ENCODE results near the gene KLHL40.
"Not testable (repeated sequence)": the region's sequence is repeated elsewhere in the genome, so short reads cannot be mapped to it uniquely, and the experiment has no call there.

DNA sequence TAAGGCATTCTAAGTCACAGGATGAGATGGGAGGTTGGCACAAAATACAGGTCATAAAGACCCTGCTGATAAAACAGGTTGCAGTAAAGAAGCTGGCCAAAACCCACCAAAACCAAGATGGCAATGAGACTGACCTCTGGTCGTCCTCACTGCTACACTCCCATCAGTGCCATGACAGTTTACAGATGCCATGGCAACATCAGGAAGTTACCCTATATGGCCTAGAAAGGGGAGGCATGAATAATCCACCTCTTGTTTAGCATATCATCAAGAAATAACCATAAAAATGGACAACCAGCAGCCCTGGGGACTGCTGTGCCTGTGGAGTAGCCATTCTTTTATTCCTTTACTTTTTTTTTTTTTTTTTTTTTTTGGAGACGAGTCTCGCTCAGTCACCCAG lies 37.1 kb downstream of the KLHL40 start:
- TF ChIP-seq, protein P1, sequence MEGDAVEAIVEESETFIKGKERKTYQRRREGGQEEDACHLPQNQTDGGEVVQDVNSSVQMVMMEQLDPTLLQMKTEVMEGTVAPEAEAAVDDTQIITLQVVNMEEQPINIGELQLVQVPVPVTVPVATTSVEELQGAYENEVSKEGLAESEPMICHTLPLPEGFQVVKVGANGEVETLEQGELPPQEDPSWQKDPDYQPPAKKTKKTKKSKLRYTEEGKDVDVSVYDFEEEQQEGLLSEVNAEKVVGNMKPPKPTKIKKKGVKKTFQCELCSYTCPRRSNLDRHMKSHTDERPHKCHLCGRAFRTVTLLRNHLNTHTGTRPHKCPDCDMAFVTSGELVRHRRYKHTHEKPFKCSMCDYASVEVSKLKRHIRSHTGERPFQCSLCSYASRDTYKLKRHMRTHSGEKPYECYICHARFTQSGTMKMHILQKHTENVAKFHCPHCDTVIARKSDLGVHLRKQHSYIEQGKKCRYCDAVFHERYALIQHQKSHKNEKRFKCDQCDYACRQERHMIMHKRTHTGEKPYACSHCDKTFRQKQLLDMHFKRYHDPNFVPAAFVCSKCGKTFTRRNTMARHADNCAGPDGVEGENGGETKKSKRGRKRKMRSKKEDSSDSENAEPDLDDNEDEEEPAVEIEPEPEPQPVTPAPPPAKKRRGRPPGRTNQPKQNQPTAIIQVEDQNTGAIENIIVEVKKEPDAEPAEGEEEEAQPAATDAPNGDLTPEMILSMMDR (conservative IDR thresholded peaks at IDR 0.05) = not testable (repeated sequence)
- TF ChIP-seq ZFX (IDR thresholded peaks at IDR 0.05) = not testable (repeated sequence)

All from C4-2B (cell line).